ENCODE data around the gene MGAT3. TPM values are rescaled to one million over a fixed set of nuclear protein-coding genes. Genes with fewer than 3 reads are reported as not detected.

Gene MGAT3
- total RNA-seq, 2 experiments from 2014 or later: 16.3 to 44.3 TPM

GRCh38 chr22:39522567-39523300, 65.9 kb downstream of the MGAT3 start:
- H3K27ac ChIP-seq (ENCODE audit: low read depth, low read length, poor library complexity, severe bottlenecking): peak overlapping the region; percentile 89

GRCh38 chr22:39524089-39524752, 67.4 kb downstream of the MGAT3 start:
- TF ChIP-seq EZH2phosphoT487 (IDR thresholded peaks at IDR 0.05; ENCODE audit: borderline replicate concordance, low read depth, low read length) (no peak), CTCF (conservative IDR thresholded peaks at IDR 0.05; ENCODE audit: low read length) (no peak)
- H3K4me3 ChIP-seq (ENCODE audit: low read depth, low read length, poor library complexity, severe bottlenecking): peak overlapping the region; percentile 45
- CTCF ChIA-PET (ENCODE audit: unreplicated experiment): interaction anchor here (1.4 kb wide), 1 partner anchor 28 kb away, joined by 4 read pairs; no protein-coding TSS in a partner anchor
- H3K4me2 ChIP-seq (ENCODE audit: low read length): peak overlapping the region; percentile 81
- DNase-seq (ENCODE audit: low spot score): peak; percentile 37
- intact Hi-C loops (cut with micrococcal nuclease; ENCODE audit: unreplicated experiment): no loop called here
- no peaks in the 10 kb centered on the region for H3K9me2 ChIP-seq (ENCODE audit: insufficient read depth, low read length)
- peaks cover 68% of the 10 kb centered on the region for H3K4me1 ChIP-seq (ENCODE audit: insufficient read depth, low read length, poor library complexity, severe bottlenecking)
- peaks cover 25% of the 10 kb centered on the region for H4K20me1 ChIP-seq (ENCODE audit: insufficient read depth, low read length)
- H3K9me3 ChIP-seq (ENCODE audit: low read length): no peaks in the 10 kb centered on the region
- no peak overlapping the region for H2AFZ ChIP-seq (ENCODE audit: low read length)
- H3K36me3 ChIP-seq (ENCODE audit: insufficient read depth, low read length): peaks cover 74% of the 10 kb centered on the region
- peaks cover 43% of the 10 kb centered on the region for H3K79me2 ChIP-seq (ENCODE audit: insufficient read depth, low read depth, low read length)
- H3K27ac ChIP-seq (ENCODE audit: low read depth, low read length, poor library complexity, severe bottlenecking): peak overlapping the region; percentile 95
- BruUV-seq (replicated peaks): no TSS peak
- POLR2A ChIA-PET: interaction anchor here (0.7 to 1.5 kb wide), 3 partner anchors 9 to 175 kb away, joined by 3 to 7 read pairs (median 6); no protein-coding TSS in a partner anchor

More at GRCh38 chr22:39522567-39523300, 65.9 kb downstream of the MGAT3 start:
- H3K4me2 ChIP-seq (ENCODE audit: low read length): peak overlapping the region; percentile 81
- intact Hi-C loops (cut with micrococcal nuclease; ENCODE audit: unreplicated experiment): no loop called here
- POLR2A ChIA-PET: interaction anchor here (1.1 kb wide), 1 partner anchor 65 kb away, joined by 3 read pairs; no protein-coding TSS in a partner anchor
- DNase-seq (ENCODE audit: low spot score): peak; percentile 44
- BruUV-seq (replicated peaks): no TSS peak
- H3K4me1 ChIP-seq (ENCODE audit: insufficient read depth, low read length, poor library complexity, severe bottlenecking): peaks cover 70% of the 10 kb centered on the region
- peaks cover 58% of the 10 kb centered on the region for H3K79me2 ChIP-seq (ENCODE audit: insufficient read depth, low read depth, low read length)
- no peak for TF ChIP-seq CTCF (conservative IDR thresholded peaks at IDR 0.05; ENCODE audit: low read length)
- no peak for TF ChIP-seq EZH2phosphoT487 (IDR thresholded peaks at IDR 0.05; ENCODE audit: borderline replicate concordance, low read depth, low read length)
- no peaks in the 10 kb centered on the region for H3K9me3 ChIP-seq (ENCODE audit: low read length)
- peaks cover 75% of the 10 kb centered on the region for H3K36me3 ChIP-seq (ENCODE audit: insufficient read depth, low read length)
- CTCF ChIA-PET (ENCODE audit: unreplicated experiment): interaction anchor here (1.4 kb wide), 1 partner anchor 27 kb away, joined by 4 read pairs; no protein-coding TSS in a partner anchor
- peaks cover 25% of the 10 kb centered on the region for H4K20me1 ChIP-seq (ENCODE audit: insufficient read depth, low read length)
- peak overlapping the region; percentile 85 for H3K4me3 ChIP-seq (ENCODE audit: low read depth, low read length, poor library complexity, severe bottlenecking)
- no peaks in the 10 kb centered on the region for H3K9me2 ChIP-seq (ENCODE audit: insufficient read depth, low read length)
- no peak overlapping the region for H2AFZ ChIP-seq (ENCODE audit: low read length)

All from OCI-LY7 (cell line).